GM10847 (cell line): Measurements from ENCODE around the gene DCLK3.

ENCODE experiments used
- POLR2A ChIP-seq: IDR thresholded peaks from 2 replicates; pipeline ENCODE4 v1.6.1; 2011; ENCODE audit not compliant: insufficient read length; ENCODE audit errors: extremely low read depth

The DCLK3 gene

GRCh38 chr3:36738702-36739101 is 25.7 kb downstream of the DCLK3 start:
- no peak for TF ChIP-seq POLR2A

- no peak for TF ChIP-seq POLR2A
Observed at GRCh38 chr3:36736301-36736700, 28.1 kb downstream of the DCLK3 start.

- no peak for TF ChIP-seq POLR2A
Observed at GRCh38 chr3:36734742-36735141, 29.6 kb downstream of the DCLK3 start.

- no peak for TF ChIP-seq POLR2A
Observed at GRCh38 chr3:36733723-36734122, 30.6 kb downstream of the DCLK3 start.

DNA sequence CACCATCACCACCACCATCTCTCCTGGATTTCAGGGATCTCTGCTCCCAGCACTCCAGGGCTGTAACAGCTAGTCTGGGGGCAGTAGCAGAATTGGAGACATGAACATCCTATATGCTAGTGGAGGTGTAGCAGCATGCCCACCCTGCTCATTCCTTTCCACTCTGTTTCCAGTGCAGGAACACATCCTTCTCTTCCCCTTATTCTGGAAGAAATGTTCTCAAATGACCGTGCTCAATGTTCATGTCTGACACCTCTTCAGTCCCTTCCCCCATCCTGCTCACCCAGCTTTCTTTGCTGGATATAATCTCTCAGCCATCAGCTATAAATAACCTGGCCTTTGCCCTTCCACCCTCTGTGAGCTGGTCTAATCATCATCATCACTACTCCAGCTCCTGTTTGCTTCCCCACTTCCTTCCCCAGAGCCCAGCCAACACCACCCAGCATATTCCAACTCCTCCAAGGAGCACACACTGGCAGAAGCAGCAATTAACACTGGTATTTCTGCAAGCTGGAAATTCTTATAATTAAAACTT is 31.1 kb downstream of the DCLK3 start:
- no peak for TF ChIP-seq POLR2A

DNA sequence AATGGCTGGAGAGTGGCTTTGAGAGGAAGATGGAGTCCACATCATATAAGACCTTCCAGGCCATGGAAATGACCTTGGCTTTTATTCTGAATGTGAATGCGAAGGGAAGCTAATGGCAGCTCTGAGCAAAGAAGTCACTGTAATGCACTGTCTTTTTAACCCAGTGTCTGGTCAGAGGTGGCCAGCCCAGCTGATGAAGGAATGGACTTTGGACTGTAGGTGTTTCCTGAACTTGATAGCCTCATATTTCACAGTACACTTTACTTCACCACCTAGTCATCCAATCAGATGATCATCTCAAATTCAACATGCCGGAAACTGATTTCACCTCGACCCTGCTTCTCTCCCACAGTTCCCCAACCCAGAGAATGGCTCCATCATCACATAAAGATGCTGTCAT is 33.4 kb downstream of the DCLK3 start:
- no peak for TF ChIP-seq POLR2A

GRCh38 chr3:36729204-36730056 is 34.9 kb downstream of the DCLK3 start:
- no peak for TF ChIP-seq POLR2A

DNA sequence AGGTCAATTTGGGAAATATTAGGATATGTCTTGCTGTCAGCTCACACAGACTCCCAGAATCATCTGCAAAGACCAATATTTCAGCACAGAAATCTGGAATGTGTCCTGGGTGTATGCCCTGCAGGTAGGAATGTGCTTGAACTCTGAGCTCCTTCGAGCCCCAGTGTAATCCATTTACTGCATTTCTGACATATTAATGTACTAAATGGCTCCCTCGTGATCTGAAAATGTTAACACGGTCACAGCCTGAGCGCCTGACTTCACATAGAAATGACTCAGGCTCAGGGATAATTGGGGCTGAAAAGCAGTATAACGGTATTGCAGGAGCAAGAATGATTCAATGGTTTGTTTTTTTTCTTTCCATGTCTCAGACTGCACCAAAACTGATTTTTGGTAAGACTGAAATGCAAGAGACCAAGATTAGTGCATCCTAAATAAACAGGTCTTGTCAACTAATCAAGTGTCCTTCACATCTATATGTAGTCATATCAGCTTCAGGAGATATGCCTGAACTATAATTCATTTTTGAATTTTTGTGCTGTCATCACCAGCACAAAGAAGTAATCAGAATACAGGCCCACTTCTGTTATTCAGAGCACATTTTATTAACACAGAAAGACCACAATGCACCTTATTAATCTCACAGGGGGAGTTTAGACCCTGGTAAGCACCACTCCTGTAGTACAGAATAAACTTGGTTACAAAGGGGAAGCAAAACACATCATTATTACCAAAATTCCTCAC is 49.8 kb downstream of the DCLK3 start:
- no peak for TF ChIP-seq POLR2A

- no peak for TF ChIP-seq POLR2A
Observed at GRCh38 chr3:36713904-36714303, 50.4 kb downstream of the DCLK3 start.

DNA sequence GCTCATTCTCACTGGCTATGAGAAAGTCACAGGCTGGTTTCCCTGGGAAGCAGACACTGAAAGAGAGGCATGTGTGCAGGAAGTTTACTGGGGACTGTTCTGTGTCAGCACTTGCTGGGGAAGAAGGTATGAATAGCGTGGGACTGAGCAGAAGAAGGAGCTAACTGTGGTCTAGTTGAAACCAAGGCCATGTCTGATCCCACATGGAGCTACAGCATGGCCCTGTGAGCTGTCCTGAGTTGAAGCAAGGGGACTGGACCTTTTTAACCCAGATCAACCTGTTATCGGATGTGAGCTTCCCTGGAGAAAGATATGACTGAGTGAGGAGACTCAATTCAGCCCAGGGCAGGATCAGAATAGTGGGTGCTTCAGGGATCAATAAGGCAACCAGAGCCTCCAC is 53.7 kb downstream of the DCLK3 start:
- no peak for TF ChIP-seq POLR2A

DNA sequence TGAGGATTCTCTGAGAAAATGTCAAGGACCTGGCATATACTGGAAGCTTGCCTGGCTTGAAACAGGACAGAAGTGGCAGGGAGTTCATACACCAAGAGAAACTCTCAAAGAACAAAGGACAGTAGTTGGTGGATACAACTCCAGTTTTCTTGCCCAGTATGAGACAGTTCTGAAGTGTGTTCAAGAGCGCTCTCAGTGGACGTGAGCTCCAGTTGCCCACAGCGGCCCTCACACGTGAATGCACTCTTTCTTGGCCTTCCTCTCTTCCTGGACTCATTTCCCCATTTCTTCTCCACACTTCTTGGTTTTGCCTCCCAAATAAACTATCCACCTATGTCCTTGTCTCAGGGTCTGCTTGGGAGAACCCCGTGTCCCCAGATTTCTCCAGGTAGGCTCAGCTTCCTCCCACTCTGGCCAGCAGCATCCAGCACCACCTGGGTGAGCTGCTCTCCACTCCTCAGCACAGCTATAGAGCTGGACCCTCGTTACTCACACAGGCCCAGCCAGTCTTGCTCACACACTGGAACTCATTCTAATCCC is 54.5 kb downstream of the DCLK3 start:
- no peak for TF ChIP-seq POLR2A

DNA sequence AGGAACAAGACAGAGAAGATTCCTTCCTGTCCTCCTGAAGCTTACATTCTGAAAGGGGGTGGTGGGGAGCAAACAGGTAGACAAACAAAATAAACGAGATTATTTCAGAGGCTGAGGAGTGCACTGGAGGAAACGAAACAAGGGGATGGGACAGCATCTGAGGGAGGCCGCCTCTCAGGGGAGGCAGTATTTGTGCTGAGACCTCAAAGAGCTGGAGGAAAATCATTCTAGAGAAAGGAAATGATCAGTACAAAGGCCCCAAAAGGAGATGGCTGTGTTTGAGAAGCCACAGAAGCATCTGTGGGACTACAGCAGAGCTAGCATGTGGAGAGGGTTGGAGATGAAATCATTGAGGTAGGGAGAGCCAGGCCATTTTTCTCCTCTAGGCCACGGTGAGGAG is 55.1 kb downstream of the DCLK3 start:
- no peak for TF ChIP-seq POLR2A

DNA sequence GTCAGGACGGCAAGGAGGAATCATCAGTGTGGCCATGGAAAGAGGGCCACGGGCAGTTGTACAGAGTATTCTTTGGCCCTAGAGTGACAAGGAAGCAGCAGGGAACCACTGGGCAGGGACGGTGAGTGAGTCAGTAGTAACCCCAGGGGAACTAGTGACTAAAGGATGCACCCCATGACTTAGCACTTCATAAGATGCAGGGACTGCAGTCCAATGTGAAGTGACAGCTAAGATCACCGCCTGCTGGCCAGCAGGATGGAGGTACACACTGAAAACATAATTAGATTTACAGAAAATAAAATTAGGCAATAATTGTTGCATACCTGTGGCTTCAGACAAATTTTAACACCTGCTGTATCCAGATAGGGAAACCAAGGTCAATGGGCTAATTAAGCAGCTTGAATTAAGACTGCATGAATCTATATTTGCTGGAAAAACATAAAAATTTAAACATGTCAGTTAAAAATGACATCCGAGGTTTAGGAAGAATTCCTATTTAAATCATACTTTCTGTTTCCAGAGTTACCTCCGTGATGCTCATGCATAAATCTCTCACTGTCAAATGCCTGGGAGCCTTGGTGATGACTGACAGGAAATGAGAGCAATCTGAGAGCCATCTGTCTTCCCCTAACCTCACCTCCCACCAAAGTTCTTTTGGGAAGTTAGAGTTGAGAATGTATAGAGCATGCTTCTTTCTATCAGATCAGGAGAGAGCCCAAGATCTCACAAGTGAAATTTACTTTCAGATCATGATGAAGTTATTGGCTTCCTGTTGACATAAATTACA is 56.5 kb downstream of the DCLK3 start:
- TF ChIP-seq POLR2A: no peak

DNA sequence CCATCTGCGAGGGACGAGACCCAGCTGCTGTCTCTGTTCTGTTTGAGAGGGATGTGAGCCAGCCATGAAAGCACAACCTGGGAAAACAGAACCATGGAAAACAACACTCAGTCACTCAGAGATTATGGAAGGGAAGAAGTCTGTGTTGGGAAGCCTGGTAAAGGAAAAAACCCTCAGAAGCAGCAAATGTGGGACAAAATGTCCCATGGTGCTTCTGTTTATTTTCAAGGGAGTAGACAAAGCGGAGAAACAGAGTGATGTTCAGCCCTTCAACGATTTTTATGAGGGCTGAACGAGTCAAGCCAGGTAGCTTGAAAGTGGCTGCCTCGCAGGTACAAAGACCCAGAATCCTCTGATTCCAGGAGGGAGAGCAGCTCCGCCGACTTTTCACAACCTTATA is 59.3 kb downstream of the DCLK3 start:
- TF ChIP-seq POLR2A: no peak

DNA sequence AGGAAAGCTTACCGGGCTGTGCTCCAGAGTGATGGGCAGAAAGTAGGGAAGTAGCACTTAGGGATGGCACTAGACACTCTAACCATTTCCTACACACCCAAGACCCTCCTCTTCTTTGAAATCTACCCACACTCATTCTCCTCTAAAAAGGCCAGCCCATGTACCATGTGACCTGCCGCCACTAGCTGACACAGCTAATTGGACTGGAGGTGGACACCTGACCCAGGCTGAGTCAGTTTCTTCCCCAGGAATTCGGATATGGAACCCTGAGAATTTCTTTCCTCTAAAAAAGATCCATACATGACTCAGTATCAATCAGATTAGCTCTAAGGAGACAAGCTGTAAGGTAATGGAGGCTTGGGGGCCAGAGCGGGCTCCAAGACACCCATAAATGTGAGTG is 60.1 kb downstream of the DCLK3 start:
- no peak for TF ChIP-seq POLR2A

DNA sequence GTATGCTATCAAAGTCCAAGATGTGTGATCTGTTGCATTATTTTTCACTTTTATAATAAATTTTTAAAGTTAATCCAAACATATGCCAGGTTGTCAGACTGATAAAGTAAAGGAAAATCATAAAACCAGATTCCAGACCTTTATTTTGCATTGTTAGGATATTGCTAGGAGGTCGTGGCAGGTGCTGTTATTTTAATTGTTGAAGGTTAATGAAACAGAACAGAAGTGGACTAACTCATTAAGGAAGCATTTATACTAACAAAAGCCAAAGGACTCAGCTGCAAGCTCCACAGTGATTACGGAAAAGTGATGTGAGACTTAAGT is 63.1 kb downstream of the DCLK3 start:
- no peak for TF ChIP-seq POLR2A
